22Rv1 (cell line): ENCODE results near the gene C19orf81.

Source experiments
- H3K27ac ChIP-seq: fragments of 450-650 bp; 2 replicates; pipeline ENCODE4 v1.5.1; 2017
- CTCF ChIP-seq: fragments of 450-650 bp; IDR thresholded peaks from 2 replicates; pipeline ENCODE4 v1.5.1; 2017; ENCODE audit warnings: mild to moderate bottlenecking
- ZFX ChIP-seq: fragments of 450-650 bp; IDR thresholded peaks from 2 replicates; pipeline ENCODE4 v1.6.1; 2017; ENCODE audit warnings: antibody characterized with exemption, borderline replicate concordance

The C19orf81 gene

GRCh38 chr19:50626011-50626410 is 23.2 kb upstream of the C19orf81 start:
- TF ChIP-seq ZFX = no peak
- TF ChIP-seq CTCF = no peak

DNA sequence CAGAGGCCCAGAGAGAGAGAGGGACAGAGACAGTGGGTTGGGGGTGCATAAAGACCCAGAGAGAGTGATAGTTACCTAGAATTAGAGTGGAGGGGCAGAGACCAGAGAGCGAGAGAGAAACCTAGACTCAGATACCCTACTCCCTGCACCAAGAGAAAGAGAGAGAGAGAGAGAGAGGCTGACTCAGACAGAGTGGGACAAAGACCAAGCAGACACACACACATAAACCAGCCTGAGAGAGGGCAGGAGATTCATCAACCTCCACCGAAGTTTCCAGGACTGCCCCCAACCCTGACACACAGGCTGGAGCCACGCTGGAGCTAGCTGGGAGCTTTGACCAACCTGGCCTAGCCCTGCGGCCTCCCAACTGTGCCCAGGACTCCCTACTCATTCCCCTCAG is 22.4 kb upstream of the C19orf81 start:
- TF ChIP-seq CTCF = no peak
- no peak for TF ChIP-seq ZFX

More at GRCh38 chr19:50626011-50626410, 23.2 kb upstream of the C19orf81 start:
- no peak overlapping the region for H3K27ac ChIP-seq

DNA sequence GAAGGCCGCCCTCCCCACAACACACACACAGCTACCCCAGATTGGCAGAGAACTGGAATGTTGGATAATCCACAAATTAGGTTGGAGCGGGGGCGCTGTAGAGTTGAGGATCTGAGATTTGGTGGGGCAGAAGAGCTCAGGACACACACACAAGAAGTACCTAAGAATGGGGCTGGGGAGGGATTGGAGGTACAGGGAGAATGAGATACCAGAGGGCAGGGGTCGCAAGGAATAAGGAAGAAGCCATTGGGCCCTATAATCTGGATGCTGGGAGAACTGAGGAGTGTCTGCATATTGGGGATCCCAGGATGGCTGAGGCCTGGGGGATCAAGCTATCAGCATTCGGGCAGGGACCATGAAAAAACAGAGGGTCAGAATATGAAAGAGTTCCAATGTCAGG is 21.1 kb upstream of the C19orf81 start:
- no peak overlapping the region for H3K27ac ChIP-seq
- TF ChIP-seq ZFX (no peak), CTCF (no peak)

More for the DNA sequence above, 22.4 kb upstream of the C19orf81 start:
- no peak overlapping the region for H3K27ac ChIP-seq

- TF ChIP-seq CTCF = no peak
- no peak for TF ChIP-seq ZFX
Measured at GRCh38 chr19:50628551-50628950, 20.7 kb upstream of the C19orf81 start.

GRCh38 chr19:50629194-50629593 is 20.1 kb upstream of the C19orf81 start:
- TF ChIP-seq ZFX (no peak), CTCF (no peak)

More at GRCh38 chr19:50628551-50628950, 20.7 kb upstream of the C19orf81 start:
- H3K27ac ChIP-seq = no peak overlapping the region

DNA sequence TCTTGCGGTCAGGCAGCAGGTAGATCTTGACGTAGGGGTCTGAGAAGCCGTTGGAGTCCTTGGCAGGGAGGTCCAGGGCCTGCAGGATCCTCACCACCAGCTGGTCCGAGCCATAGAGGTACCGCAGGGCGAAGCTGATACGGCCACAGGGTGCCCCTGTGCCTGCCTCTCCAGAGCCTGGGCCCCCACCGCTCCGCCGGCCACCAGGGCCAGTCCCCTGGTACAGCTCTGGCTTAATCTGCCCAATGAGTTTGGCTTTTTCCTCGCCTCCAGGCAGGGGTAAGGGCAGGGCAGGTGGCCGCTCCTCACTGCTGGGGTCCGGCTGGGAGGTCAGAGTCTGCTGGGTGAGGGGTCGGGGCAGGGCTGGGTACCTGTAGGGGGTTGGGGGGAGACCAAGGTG is 19.4 kb upstream of the C19orf81 start:
- TF ChIP-seq CTCF (no peak), ZFX (no peak)
- H3K27ac ChIP-seq = no peak overlapping the region

More at GRCh38 chr19:50629194-50629593, 20.1 kb upstream of the C19orf81 start:
- no peak overlapping the region for H3K27ac ChIP-seq

GRCh38 chr19:50632151-50632835 is 17.0 kb upstream of the C19orf81 start:
- no peak overlapping the region for H3K27ac ChIP-seq
- TF ChIP-seq CTCF (peak; percentile 49), ZFX (no peak)
